ENCODE results near the gene B4GALT3. TPM values are rescaled to one million over a fixed set of nuclear protein-coding genes. Genes with fewer than 3 reads are reported as not detected.
A peak's percentile ranks its signal among the peaks of the same experiment; 100 is the strongest.

Gene B4GALT3
- total RNA-seq, 1 donor from 2014 or later = 16.3 TPM

DNA sequence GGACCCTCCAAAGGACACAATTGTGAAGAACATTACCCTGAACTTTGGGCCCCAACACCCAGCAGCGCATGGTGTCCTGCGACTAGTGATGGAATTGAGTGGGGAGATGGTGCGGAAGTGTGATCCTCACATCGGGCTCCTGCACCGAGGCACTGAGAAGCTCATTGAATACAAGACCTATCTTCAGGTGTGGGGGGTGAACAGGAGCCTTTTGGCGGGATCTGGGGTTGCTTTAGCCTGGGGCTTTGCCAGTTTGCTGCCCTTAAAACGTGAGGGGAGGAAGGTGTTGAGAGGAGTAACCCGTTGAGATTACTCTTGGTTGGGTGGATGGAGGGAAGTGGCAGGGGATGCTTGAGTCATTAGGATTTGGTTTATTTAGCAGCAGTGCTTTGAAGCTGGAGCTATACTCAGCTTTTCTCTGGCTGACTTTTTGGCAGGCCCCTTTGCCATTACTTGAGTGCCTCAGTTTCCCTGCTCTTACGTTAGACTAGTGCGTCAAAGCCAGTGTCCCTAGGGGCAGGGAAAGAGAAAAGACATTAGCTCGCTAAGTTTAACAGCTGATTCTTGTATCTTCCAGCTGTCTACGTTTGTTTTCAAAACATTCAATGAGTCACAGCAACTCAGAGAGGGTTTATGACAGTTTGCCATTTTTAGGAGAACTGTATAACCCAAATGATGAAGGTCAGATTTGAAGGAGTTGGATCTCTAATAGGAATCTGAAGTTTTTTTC, 29.3 kb upstream of the B4GALT3 start:
- DNase-seq (ENCODE audit: low spot score in 2 of 2) = no peak
- FAIRE-seq = no peak

DNA sequence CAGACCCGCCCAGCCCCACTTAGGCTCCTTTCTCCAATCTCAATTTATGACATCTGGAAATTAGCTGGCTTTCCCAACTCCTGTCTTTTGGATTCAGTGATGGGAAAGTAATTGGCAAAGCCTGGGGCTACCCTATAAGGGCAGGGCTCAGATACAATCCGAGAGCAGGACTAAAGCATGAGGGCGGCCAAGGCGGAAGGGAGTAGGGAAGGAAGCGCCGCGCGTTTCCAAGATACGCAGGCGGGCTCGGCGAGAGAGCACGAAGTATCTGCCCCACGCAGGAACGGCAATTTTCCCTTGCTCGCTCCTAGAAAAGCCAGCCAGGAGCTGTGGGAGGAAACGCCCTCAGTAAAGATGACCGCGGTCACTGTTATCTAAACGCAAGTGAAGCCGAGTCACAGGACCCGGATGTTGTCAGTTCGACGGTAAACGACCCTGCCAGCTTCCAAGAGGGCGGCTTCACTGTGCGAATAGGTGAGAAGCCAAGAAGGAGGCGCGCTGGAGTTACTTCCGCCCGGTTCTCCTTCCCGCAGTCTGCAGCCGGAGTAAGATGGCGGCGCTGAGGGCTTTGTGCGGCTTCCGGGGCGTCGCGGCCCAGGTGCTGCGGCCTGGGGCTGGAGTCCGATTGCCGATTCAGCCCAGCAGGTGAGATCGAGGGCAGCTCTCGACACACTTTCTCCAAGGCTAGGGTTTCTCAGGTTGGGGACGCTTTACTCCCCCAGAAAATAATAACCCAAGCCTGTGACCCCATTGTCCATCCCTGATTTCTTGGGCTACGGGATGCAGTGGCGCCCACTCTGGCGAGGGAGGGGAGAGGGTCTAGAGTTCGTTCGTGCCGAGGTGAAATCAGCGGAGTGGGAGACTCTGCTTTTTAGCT, 24.8 kb upstream of the B4GALT3 start, which contains the start of gene NDUFS2:
Gene NDUFS2 (plus strand): TSS at position 532 of the 877 bp plus-strand sequence. CDS start 19 bp downstream, at position 551.
- DNase-seq (ENCODE audit: low spot score in 2 of 2) (peak; percentile 80 to 90), FAIRE-seq (peak; percentile 39)

DNA sequence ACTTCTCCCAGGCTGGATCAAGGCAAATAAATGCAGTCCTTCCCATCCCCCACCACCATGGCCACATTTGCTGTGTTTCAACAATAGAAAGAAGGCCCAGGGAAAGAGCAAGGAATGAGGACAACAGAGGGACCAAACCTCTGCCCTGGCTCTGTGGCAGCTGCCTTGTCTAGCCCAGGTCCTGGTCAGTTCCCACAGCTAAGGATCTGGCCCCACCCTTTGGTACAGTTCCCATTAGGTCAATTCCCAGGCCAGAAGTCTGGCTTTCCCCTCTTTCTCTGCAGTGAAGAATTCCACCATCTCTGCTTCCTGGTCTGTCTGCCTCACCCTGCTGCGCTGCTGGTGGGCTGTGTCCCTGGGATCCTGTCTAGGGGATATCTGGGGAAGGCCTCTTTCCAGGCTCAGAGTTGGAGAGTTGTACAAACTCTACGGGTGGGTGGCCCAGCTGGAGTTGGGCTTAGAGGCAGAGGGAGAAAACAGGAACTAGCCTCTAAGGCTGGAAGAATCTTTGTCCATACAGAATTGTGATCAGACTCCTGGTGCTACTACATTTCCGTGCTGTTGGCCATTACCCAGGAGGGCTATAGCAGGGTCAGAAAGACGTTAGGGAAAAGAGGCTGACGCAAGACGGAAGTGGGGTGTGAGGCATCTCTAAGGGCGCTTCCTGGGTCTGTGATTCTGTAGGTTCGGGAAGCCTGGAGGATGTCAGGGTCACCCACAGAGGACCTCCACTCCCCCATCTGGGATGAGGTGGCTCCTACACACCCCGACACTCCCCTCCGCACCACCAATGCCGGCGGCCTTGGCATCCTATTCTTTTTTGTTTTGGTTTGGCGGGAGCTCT, 23.9 kb upstream of the B4GALT3 start:
- no peak for DNase-seq (ENCODE audit: low spot score in 2 of 2)
- FAIRE-seq = no peak

DNA sequence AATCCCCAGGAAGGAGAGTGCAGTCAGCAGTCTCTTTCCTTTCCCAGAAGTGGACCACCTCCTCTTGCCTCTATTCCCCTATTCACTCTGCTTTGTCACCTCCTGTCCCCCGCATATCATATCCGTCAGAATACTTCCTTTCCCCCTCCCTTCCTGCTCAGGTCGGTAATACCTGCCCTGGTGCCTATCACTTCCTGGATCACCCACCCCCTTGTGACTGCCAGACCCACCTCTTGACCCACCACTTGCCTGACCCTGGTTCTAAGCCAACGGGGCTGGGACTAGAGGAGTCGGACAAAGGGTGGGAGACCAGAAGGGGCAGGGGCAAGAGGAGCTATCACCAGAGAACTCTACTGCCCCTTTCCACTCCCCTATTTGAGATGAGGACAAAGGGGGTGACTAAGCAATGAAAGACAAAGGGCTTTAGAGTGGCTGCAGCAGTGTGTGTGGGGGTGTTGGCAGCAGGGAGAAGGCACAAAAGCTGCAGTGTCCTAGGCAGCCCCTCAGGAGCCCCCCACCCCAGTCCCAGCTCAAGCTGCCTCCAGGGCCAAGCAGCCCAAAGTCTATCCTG, 23.2 kb upstream of the B4GALT3 start:
- DNase-seq (ENCODE audit: low spot score in 2 of 2) = no peak
- no peak for FAIRE-seq

DNA sequence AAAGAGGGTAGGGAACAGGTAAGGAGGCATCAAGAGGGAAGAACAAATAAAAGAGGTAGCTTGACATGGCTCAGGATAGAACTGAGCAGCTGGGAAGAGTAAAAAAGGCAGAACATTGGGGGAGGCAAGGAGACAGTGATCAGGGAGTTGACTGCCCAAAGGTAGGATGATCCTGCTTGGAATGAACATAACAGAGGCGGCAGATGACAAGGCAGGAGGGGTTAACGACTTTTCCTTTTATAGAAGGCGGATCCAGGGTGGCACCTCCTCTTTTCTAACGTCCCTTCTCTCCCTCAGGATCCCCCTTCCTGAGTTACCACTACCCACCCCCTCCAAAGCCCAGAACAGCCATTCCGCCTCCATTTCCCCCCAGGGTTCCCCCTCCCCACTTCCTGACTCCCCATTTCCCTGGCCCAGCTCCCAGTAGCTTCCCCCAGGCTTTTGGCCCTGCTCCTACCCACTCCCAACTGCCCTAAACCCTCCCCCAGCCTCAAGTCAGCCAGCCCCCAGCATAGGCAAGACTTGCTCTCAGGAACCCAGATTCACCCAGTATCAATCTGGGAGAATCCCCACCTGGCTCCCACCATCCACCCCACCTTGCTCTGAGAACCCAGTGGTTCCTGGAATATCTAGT, 22.3 kb upstream of the B4GALT3 start:
- FAIRE-seq (no peak), DNase-seq (ENCODE audit: low spot score in 2 of 2) (no peak)

DNA sequence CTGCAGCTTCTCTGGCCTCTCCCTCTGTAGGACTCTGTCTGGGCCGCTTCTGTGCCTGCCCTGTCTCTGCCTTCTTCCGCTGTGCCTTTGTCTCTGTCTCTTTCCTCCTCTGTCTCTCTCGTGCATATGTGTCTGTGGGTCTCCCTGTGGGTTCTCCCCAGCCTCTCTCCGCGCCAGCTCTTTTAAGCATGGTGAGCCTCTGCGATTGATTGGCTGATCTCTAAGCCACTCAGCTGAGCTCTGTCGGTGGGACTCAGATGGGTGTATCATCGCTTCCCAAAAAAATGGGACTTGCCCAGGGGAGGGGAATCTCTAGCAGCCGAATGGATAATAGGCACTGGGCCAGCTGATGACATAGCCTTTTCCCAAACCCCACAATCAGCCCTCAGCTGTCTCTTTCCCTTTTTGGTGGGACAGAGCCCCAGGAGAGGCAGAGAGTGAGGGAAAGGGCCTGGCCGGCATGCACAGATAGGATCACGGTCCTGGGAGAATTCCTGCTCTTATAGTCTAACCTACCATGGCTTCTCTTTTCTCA, 21.7 kb upstream of the B4GALT3 start, which contains the start of gene ADAMTS4:
Gene ADAMTS4 (minus strand): TSS at position 158 of the 535 bp plus-strand sequence. CDS start 427 bp downstream, outside the sequence.
- DNase-seq (ENCODE audit: low spot score in 2 of 2) (peak; percentile 64 to 73), FAIRE-seq (no peak)

DNA sequence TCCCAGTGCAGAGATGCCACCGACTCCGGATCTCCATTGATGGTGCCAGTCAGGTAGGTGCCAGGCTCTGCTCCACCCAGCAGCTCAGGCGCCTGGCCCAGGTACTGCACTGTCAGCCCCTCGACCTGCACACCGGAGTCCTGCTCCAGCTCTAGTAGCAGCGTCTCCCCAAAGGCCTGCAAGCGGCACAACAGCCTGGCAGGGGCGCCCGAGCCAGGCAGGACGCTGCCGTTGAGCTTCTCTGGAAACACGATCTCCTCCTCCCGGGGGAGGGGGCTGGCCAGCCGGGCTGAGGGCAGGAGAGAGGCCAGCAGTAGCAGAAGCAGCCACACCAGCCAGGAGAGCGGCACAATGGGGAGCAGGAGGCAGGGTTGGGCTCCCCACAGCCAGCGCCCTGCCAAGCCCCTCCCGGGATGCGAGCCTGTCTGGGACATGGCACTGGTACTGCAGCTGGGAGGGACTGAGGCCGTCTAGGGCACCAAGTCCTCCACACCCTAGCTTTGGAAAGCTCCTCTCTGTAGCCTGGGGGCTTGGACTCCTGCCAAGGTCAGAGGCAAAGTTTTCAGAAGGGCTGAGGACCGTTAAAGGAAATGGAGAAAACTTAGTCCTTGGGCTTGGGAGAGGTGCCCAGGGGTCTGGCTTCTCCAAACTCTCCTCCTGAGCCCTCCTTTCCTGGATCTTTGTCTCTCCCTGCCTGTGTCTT, 21.0 kb upstream of the B4GALT3 start:
- no peak for DNase-seq (ENCODE audit: low spot score in 2 of 2)
- no peak for FAIRE-seq

DNA sequence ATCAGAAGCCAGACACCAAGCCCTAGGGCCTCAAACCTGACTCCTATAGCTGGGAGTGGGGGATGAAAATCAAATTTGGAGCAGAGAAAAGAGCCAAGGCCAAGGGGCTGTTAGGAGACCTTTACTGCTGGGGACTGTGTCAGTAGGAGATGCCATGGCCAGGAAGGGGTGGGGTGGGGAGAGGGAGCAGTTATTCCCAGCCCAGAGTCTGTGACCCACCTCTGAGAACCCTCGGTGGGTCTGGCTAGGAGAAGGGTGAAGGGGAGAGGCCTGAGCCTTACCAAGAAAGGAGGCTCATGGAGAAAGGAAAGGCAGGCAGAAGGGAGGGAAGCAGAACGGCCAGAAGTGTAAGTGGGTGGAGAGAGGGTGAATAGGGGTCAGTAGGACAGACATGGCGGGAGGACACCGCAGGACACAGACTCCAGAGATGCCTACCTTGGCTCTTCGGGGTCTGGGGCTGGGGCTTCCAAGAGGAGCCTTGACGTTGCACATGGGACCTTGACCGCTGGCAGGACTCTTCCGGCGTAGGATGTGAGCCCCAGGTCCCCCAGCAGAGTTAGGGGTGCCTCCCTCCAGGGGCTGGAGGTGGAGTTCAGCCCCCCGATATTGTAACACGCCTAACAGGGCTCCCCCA, 20.4 kb upstream of the B4GALT3 start:
- FAIRE-seq = no peak
- DNase-seq (ENCODE audit: low spot score in 2 of 2) = no peak

DNA sequence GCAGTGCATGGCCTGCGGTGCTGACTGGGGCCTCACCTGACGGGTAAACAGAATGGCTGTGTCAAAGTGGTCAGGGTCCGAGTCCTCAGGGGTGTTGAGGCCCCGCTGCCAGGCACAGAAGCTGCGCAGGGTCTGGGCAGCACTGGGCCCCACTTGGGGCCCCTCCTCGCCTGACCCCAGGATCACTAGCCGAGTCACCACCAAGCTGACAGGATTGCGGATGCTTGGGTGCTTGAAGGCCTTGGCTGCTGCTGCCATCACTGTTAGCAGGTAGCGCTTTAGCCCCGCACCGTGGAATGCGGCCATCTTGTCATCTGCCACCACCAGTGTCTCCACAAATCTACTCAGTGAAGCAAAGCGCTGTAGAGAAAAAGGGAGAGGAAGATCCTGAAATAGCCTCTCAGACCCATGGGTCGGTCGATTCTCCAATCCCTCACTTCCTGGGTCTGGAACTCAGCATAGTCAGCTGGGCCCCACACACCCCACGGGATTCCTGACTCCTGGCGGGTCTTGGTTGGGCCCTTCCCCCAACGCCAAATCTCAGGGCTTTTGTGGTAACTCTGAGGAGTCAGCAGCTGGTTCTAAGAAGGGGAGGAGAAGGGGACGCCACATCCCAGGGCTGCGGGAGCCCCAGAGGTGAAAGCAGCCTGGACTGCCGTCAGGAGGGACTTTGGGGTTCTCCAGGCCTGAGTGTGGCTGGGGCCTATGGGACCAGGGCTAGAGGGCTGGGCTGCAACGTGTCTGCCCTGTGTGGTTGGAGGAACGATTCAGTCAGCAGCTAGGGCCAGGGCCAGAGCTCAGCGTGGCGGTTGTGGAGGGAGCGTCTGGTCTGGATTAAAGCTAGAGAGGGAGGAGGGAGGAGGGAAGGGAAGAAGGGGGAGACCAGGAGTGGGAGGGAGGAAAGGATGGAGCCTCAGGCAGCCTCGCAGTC, 19.5 kb upstream of the B4GALT3 start:
- DNase-seq (ENCODE audit: low spot score in 2 of 2) (no peak), FAIRE-seq (no peak)

DNA sequence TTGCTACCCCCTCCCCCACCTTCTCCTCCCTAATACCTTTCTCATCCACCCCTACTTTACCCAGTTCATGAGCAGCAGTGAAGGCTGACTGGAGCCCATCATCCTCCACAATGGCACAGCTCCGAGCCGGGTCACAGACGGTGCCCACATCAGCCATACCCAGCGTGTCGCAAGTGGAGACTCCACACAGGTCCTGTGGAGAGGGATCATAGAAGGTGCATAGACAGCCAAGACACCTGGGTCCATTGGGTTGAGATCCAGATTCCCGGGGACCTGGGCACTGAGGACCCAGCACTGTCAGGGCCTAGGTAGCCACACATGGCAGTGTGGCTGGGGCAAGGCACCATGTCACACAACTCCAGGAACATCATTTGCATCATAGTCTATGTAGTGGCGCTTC, 18.8 kb upstream of the B4GALT3 start:
- DNase-seq (ENCODE audit: low spot score in 2 of 2) = no peak
- FAIRE-seq = no peak

DNA sequence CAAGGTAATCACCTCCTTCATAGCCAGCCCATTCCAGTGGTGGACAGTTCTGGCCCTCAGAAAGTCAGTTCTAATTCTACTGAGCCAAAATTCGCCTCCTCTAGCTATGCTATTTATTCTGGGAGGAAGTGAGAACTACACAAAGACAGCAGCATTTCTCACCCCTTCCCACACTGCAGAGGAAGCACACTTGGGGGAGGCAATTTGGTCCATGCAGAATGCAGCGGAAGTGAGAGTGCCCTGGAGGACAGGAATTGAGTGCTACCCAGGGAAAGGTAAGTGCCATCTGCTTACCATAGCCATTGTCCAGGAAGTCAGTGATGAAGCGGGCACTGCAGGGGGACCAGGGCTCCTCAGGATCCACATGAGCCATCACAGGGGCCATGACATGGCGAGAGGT, 17.9 kb upstream of the B4GALT3 start:
- no peak for FAIRE-seq

DNA sequence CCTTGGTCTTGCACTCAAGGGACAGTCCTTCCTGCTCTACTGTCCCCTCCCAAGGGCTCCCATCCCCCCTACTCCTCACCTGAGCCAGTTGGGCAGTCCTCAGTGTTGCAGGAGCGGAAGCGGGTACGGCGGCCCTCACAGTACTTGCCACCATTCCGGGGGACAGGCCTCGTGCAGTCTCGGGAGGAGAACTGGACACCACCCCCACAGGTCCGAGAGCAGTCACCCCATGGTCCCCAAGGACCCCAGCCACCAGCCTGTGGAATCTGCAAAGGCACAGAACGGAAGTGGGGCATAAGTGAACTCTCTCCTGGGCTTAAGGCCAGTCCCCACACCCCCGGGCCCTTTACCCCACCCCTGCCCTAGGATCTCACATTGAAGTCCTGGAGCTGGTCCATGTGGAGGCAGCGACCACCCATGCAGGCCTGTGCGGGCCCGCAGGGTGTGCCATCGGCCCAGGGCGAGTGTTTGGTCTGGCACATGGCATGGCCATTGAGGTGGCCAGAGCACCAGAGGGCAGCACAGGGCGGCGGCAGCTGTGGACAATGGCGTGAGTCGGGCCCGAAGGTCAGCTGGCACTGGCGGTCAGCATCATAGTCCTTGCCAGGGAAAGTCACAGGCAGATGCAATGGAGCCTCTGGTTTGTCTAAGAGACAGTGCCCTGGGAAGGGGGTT, 16.4 kb upstream of the B4GALT3 start:
- DNase-seq (ENCODE audit: low spot score in 2 of 2) (peak; percentile 62 to 63), FAIRE-seq (no peak)

More for the DNA sequence above, 17.9 kb upstream of the B4GALT3 start:
- DNase-seq (ENCODE audit: low spot score in 2 of 2) = no peak

DNA sequence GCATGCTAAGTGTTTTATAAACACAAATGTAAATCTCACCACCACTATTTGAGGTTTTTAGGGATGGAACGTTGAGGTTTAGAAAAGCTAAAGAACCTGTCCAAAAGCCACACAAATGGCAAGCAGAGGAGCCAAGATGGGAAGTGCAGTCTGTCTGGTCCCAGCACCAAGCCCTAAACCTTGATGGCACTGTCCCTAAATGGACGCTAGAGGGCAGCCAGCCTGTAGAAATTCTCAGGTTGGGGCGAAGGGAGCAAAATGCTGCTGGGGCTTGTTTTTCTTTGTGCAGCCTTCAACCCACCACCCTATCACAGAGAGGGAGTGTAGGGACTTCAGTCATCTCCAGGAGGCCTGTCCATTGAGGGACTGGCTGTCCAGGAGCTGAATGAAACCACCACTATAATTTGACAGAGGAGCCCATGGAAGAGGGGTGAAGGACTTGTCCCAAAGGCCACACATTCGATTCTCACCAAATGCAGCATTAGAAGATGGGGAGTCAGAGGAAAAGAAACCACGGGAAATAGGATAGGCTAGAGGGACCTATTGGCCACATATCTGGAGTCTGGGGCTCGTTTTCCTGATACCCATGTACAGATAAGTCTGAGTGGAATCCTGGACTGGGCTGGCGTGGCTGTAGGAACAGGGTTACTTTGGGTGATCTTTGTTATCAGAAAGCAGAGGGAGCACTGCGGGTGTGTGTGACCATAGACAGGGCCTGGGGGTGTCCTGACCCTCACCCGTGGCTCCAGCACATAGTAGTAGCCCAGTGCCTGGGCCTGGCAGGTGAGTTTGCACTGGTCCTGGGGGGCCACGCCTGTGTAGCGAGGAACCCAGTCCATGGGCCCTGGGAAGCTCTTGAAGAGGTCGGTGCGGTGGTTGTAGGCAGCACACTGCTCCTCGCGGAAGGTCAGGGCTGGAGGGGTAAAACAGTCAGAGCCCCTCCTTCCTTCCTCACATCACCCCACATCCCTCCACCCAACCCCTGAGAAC, 15.5 kb upstream of the B4GALT3 start:
- peak; percentile 58 to 78 for DNase-seq (ENCODE audit: low spot score in 2 of 2)
- no peak for FAIRE-seq

DNA sequence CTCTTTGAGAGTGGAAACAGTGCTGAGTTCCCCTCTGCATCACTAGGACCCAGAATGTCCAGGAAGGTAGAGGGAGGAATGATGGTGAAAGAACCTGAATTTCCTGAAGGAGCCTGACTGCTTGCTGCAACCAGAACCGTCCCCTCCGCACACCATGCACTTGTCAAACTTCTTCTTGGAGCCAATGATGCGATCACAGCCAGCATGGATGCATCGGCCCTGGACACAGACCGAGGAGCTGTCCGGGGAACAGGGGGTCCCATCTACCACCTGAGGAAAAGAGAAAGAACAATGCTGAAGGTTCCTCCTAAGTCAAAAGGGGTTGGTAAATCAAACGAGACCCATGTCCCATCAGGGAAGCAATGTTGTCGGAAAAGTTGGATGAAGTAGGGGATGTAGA, 14.7 kb upstream of the B4GALT3 start:
- no peak for FAIRE-seq
- DNase-seq (ENCODE audit: low spot score in 2 of 2) = no peak

DNA sequence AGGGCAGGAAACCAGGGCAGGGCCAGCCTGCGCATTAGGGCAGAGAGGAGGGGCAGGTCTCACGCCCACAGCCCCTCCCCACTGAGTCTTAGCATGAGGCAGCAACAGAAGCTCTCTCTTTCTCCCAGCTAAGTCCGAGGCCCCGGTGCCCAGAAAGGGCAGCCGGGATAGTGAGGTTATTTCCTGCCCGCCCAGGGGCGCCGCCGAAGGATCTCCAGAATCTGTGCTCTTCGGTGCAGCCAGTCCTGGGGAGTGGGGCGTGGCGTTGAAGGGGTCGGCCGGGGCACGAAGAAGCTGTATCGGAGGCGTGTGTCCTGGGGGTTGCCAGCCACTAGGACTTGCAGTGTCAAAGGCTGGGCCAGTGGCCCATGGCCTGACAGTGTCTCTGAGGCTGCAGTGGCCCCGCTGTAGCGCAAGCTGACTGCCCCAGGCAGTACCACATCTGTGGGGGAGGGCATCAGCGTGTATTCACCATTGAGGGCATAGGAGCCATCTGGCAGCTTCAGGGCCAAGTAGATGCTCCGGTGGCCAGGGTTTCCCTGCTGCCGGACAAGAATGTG, 13.7 kb upstream of the B4GALT3 start:
- DNase-seq (ENCODE audit: low spot score in 2 of 2) = no peak
- FAIRE-seq = no peak

Measured in frontal cortex (tissue), 4 donors.